ENCODE results near the gene M1AP.

Gene M1AP

GRCh38 chr2:74542978-74543377 is 105.2 kb downstream of the M1AP start:
- DNase-seq: no peak

GRCh38 chr2:74540291-74540690 is 107.8 kb downstream of the M1AP start:
- DNase-seq: no peak

DNA sequence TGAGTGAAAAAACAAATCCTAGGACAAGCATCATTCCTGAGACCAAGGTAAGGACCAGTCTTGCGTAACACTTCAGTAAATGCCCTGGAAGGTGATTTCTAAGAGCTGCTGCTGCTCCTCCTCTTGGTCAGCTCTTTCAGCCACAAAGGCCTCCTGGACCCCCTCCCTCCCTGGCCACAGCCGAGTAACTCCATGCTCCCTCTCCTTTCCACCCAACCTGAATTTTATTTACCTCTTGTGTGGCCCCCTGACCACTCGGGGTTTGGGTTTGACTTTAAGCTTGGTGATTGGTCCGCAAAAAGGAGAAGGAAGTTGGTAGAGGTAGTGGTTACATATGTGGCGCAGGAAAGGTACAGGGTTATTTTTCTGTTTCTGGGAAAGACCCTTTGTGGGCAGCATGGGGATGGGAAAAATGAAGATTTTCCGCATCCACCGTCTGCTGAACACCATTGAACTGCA is 109.2 kb downstream of the M1AP start:
- DNase-seq: no peak

DNA sequence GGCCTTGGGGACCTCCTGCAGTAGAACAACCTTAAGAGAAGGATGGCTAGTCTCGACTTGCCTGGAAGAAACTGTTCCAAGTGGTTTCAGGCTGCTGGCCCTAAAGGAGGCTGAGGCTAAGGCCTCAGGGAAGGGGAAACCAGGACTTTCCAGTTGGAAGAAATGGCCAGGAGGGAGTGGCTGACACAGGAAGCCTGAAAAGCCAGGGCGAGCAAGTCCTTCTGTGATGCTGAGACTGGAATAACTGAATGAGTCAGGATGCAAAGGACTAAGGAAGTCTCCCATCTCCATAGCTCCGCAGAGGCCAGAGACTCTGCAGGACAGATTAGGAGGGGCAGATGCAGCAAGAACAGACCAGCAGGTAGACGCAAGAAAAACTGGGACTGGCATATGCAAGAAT is 111.0 kb downstream of the M1AP start:
- no peak for DNase-seq

DNA sequence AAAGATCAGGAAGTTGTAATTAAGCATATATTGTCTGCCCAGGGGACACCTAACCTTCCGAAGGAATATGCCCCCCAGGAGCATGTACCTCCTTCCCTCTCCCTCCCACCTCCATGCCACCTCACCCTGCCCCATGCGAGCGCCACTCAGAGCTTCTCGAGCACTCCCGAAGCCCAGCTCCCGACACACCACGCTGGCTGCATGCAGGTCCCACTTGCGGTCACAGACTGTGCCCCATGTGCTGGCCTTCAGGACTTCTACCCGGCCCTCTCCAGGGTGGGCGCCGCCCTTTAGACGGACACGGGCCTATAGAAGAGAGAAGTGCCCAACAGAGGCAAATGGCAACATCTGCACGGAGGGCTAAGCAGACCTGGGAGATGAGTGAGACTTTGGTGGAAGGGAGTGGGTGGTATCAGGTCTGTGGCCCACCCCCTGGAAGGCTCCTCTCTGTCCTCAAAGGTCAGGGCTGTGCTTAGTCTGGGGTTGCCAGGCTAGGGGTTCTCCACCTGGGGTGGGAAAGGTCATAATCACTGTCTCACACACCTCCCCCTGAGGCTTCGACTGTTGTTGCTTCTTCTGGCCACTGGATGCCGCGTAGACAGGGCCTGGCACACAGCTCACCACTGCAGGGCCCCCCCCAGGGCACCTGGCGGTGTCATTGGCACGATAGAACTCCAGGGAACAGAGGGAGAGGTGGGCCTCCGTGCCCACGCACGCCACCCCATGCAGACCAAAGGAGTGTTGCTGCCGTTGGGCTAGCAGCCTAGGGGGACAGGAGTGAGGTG is 111.8 kb downstream of the M1AP start:
- DNase-seq: no peak

- DNase-seq: no peak
Observed at GRCh38 chr2:74535440-74535965, 112.6 kb downstream of the M1AP start.

DNA sequence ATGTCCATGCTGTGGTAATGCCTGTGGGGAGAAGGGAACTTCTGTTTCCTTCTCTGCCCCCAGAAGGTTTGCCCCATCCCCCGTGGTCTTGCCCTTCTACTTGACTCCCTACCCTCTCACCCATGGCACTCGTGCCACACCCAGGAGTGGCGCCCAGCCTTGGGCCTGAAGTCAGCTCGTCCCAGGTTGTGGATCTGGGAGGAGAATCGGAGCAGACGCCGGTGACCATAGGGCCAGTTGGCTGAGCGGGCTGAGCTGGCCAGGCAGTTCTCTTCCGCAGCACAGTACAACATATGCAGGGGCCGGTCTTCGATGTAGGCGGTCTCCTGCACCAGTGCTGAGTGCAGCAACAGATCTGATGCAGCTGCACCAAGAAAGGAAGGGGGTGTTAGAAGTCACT is 113.7 kb downstream of the M1AP start:
- no peak for DNase-seq

DNA sequence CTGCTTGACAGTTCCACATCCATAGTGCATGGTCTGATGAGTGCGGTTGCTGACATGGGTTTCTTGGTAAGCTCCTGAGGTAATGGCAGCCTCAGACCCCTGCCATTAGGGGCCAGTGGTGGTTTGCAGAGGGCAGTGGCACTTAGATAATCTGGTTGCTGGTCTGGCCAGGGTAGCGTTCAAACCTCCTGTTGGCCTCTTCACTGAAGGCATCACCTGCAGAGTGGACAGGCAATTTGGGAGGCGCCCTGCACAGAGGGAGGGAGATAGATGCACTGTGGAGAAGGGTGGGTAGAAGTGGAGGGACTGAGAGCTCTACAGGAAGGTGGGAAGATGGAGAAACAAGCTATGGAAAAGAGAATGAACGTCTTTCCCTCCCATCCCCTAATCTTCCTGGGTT is 114.7 kb downstream of the M1AP start:
- no peak for DNase-seq

GRCh38 chr2:74532222-74532621 is 115.9 kb downstream of the M1AP start:
- DNase-seq: no peak

GRCh38 chr2:74531666-74532065 is 116.5 kb downstream of the M1AP start:
- no peak for DNase-seq

GRCh38 chr2:74530239-74531187 is 117.6 kb downstream of the M1AP start:
- peak; percentile 82 for DNase-seq

GRCh38 chr2:74529357-74530238 is 118.5 kb downstream of the M1AP start, which contains the start of the genes AUP1 and HTRA2:
Gene AUP1 (minus strand): TSS chr2:74529706. CDS start chr2:74529629, 77 bp downstream.
Gene HTRA2 (plus strand): TSS chr2:74529933. CDS start chr2:74530007, 74 bp downstream.
- DNase-seq: peak; percentile 96

DNA sequence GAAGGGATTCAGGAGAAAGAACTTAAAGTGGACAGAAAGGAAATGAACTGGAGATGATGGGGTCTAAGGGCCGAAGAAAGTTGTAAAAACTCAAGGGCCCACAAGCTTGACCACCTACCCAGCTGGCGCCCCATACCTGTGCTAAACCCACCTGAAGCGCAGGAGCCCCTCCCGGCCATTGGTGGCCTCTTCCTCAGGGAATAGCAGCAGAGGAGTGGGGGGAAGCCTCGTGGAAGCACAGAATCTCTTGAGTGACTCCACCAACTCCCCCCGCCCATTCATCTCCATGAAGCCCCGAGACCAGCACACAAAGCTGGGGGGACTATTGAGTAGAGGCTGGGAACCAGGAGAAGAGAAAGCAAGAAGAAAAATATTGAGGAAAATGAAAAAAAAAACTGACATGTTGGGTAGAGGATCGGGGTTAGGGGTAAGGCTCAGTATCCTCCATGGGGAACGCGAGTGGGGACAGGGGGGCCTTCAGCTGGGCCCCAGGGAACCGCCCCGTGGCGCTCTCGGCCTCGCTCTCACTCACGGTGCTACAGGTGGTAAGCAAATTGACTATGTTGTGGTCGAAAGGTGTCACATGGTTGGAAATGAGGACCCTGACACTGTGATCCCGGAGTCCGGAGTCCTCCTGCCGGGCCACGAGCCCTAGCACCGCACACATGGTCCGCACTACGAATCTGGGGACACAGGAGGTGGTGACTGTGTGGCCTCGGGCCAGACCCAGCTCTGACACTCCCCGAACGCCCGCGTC is 119.4 kb downstream of the M1AP start:
- DNase-seq: no peak

DNA sequence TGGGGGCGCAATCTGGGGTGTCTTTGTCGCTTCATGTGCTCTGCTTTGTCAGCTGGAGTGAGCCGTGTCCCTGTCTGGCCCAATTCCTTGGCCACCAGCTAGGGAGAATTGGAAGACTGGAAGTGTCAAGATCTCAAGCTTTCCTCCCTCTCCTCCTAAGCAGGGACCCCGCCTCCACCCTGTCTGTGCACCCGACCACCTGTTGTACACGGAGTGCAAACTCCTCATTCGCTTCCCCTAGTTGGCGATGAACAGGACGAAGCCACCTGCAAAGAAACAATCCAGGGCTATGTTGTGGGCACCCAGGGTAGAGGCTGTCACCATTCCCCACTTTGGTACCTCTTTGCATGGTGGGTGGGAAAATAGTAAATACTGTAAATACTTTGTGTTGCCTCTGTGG is 120.4 kb downstream of the M1AP start:
- no peak for DNase-seq

- no peak for DNase-seq
Observed at GRCh38 chr2:74526649-74527230, 121.4 kb downstream of the M1AP start.

DNA sequence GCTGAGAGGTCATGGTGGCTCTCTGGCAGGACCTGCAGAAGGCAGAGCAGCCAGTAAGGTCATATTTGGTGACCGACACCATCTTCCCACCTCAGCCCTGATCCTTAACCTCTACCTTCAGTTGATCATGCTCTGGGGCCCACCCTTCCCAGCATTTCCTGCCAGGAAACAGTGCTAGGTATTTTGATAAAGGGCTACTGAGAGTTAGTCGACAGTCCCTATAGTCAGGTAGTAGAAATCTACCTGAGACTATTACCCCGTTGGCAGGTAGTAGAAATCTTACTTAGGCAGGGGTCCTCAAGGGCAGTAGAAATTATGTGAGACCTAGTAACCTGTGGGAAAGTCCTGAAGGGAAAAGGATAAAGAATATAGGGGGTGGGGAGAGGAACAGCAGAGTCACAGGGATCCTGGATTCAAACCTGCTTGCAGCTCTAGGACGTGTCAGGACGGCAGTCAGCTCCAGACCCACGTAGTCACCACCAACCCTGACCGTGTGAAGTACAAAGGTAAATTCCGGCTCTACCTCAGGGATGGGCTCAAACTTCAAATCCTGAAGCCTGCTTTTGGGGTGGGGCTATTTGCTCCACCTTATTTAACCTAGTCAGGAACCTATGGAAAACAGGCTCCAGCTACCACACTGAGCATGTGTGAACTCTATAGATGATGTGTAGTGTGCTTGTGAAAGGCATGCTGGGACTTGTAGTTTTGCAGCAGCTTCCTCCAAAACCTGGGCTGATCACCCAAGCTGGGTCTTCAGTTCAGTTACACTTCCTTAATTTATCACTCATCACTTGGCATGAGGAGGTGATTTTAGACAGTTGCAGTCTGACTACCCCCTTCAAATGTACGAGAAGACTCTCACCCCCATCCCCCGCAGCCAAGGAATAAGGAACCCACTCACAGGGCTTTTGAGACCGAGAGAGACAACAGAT is 122.1 kb downstream of the M1AP start, which contains the start of gene DQX1:
Gene DQX1, minus strand, starts transcription at position 515 of the 932 bp plus-strand sequence. Its CDS starts 502 bp downstream, at position 13.
- no peak for DNase-seq

DNA sequence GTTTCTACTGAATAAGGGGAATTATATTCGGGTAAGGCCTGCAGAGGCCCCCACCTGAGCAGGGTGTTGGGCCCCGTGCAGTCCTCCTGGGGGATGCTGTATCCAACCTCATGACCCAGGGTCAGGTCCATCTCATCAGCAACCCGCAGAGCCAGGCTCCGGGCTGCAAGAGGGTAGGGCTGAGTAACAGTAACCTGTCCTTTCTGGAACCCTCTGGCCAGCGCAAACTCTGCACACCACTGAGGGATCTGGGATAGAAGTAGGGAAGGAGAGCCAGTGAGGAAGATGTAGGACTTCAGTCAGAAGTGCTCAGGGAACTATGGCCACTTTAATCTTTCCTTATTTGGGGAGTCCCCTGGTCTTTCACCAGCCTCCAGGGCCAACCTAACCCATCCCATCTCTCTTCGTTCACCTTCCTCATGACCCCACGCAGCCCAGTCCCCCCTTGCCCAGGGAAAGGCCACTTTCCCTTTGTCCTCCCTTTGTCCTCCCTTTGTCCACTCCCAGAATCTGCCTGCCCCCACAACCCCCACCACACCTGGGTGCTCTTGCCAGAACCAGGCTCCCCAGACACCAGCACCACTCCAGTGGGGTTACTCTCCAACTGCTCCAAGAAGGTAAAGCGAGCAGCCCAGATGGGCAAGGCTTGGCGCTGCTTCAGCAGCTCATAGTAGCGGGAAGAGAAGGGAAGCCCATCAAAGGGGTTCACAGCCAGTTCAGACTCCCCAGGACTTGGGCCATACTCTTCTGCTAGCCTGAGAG is 123.0 kb downstream of the M1AP start:
- DNase-seq: no peak

- DNase-seq: no peak
Observed at GRCh38 chr2:74524005-74524404, 124.1 kb downstream of the M1AP start.

DNA sequence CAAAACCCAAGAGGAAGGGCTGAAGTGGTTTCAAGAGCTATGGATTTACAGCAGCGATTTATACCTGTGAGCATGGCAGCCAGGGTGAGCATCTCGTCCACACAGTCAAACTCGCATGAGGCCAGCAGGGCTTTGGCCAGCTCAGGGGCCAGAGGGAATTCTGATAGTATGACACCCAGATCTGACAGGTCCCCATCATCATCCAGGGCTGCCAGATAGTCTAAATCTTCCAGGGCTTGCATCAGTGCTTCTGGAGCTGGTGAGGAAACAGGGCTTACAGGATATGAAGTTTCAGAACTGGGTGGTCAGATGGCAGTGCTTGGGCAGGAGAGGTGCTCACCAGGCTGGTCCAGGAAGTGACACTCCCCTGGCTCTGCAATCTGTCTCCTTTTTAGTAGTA is 125.6 kb downstream of the M1AP start:
- no peak for DNase-seq
